ENCODE data around the gene LRRC1.

Gene LRRC1

DNA sequence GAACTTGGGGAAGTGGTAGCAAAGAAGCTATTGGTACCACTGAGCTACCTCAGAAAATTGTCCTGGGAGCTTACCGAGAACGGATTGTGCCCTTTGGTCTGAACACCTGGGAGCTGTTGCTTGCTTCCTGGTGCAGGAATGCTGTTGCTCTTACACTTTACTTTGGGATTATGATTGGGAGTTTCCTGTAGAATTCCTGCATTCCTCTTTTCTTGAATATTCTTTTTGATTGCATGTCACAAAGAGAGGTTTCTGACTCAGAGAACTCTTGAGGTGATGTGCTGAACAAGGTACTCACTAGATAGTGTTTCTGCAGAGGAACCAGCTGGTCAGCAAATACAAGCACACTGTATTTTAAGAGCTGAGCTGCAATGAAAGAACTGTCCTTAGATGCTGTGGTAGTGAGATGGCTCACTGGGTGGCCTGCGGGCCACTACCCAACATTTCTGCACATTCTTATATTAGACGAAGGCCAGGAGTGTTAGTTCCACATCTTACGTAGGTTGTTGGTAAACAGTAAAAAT, 35.0 kb downstream of the LRRC1 start:
- WGBS, 2 donors (ENCODE audit: extremely low coverage in 2 of 2, insufficient read length in 2 of 2, insufficient replicate concordance in 1 of 2) = no CpG with 5 or more reads among the region's 5 CpGs
- no peak overlapping the region for H3K4me2 ChIP-seq (ENCODE audit: insufficient read depth, low read length, poor library complexity, severe bottlenecking)
- no peak overlapping the region for H2BK15ac ChIP-seq (ENCODE audit: low read length)
- no peak overlapping the region for H2BK120ac ChIP-seq (ENCODE audit: low read depth, low read length)
- no peak overlapping the region for H2AFZ ChIP-seq (ENCODE audit: low read length)
- H3K18ac ChIP-seq (ENCODE audit: low read length) = no peak overlapping the region
- H3K4me3 ChIP-seq (ENCODE audit: low read length in 2 of 2) = no peak overlapping the region
- no peak overlapping the region for H3K23ac ChIP-seq (ENCODE audit: low read depth, low read length, poor library complexity)
- H3K27ac ChIP-seq (replicated peaks; ENCODE audit: low read length) = no peak overlapping the region
- no peak overlapping the region for H2BK12ac ChIP-seq (ENCODE audit: low read length)
- no peak for DNase-seq (ENCODE audit: low spot score)
- H3K79me1 ChIP-seq (ENCODE audit: low read depth, low read length) = no peaks in the 10 kb centered on the region
- no peak overlapping the region for H3K4ac ChIP-seq (ENCODE audit: low read length)
- no peak overlapping the region for H4K8ac ChIP-seq (ENCODE audit: low read depth, low read length)
- H3K36me3 ChIP-seq (replicated peaks in 1 of 2; ENCODE audit: control insufficient read depth in 2 of 2, insufficient read depth in 2 of 2, low read length in 2 of 2) = no peaks in the 10 kb centered on the region
- H3K9ac ChIP-seq (ENCODE audit: low read depth, low read length, poor library complexity) = no peak overlapping the region
- no peak overlapping the region for H2BK5ac ChIP-seq (ENCODE audit: low read length)
- H4K91ac ChIP-seq (ENCODE audit: low read depth, low read length, poor library complexity) = no peak overlapping the region
- no peaks in the 10 kb centered on the region for H3K9me3 ChIP-seq (replicated peaks in 1 of 2; ENCODE audit: control insufficient read depth in 2 of 2, insufficient read depth in 1 of 2, low read depth in 1 of 2, low read length in 2 of 2)
- H3K14ac ChIP-seq (ENCODE audit: low read length) = no peak overlapping the region
- H3K4me1 ChIP-seq (ENCODE audit: control insufficient read depth in 2 of 2, insufficient read depth in 1 of 2, low read depth in 1 of 2, low read length in 2 of 2) = peaks cover 2 to 8% of the 10 kb centered on the region in 2 donors
- no peaks in the 10 kb centered on the region for H3K27me3 ChIP-seq (ENCODE audit: control insufficient read depth in 3 of 3, insufficient read depth in 3 of 3, low read depth in 1 of 3, low read length in 3 of 3)
- no peak overlapping the region for H2AK5ac ChIP-seq (ENCODE audit: low read depth, low read length)

DNA sequence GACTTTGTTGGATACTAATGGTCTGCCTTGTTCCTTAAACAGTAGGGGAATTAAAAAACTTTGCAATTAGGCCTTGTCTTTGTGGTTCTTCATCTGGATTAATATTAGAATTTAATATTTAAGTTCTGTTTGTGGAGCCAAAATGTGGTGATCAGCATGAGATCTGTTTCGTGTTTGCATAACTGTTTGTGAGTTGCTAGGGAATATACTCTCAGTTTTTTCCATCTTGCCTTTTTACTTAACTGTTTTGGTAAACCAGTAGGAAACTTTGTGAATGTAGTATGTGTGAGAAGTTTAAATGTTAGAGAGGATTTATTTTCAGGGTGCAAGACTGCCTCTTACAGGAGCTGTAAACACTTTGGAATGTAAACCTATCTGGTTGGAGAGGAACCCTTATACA, 35.6 kb downstream of the LRRC1 start:
- no peaks in the 10 kb centered on the region for H3K27me3 ChIP-seq (ENCODE audit: control insufficient read depth in 3 of 3, insufficient read depth in 3 of 3, low read depth in 1 of 3, low read length in 3 of 3)
- H2AK5ac ChIP-seq (ENCODE audit: low read depth, low read length) = no peak overlapping the region
- H3K18ac ChIP-seq (ENCODE audit: low read length) = no peak overlapping the region
- no peaks in the 10 kb centered on the region for H3K9me3 ChIP-seq (replicated peaks in 1 of 2; ENCODE audit: control insufficient read depth in 2 of 2, insufficient read depth in 1 of 2, low read depth in 1 of 2, low read length in 2 of 2)
- no peak overlapping the region for H3K27ac ChIP-seq (replicated peaks; ENCODE audit: low read length)
- no peak overlapping the region for H2BK5ac ChIP-seq (ENCODE audit: low read length)
- H3K4me1 ChIP-seq (ENCODE audit: control insufficient read depth in 2 of 2, insufficient read depth in 1 of 2, low read depth in 1 of 2, low read length in 2 of 2) = peaks cover 2 to 8% of the 10 kb centered on the region in 2 donors
- no peak overlapping the region for H2BK120ac ChIP-seq (ENCODE audit: low read depth, low read length)
- H4K91ac ChIP-seq (ENCODE audit: low read depth, low read length, poor library complexity) = no peak overlapping the region
- H3K23ac ChIP-seq (ENCODE audit: low read depth, low read length, poor library complexity) = no peak overlapping the region
- H2BK15ac ChIP-seq (ENCODE audit: low read length) = no peak overlapping the region
- H4K8ac ChIP-seq (ENCODE audit: low read depth, low read length) = no peak overlapping the region
- no peaks in the 10 kb centered on the region for H3K79me1 ChIP-seq (ENCODE audit: low read depth, low read length)
- no peak overlapping the region for H3K4me3 ChIP-seq (ENCODE audit: low read length in 2 of 2)
- no peak overlapping the region for H2BK12ac ChIP-seq (ENCODE audit: low read length)
- no peak overlapping the region for H3K9ac ChIP-seq (ENCODE audit: low read depth, low read length, poor library complexity)
- no peak overlapping the region for H3K4ac ChIP-seq (ENCODE audit: low read length)
- no peak overlapping the region for H2AFZ ChIP-seq (ENCODE audit: low read length)
- no peak for DNase-seq (ENCODE audit: low spot score)
- WGBS, 2 donors (ENCODE audit: extremely low coverage in 2 of 2, insufficient read length in 2 of 2, insufficient replicate concordance in 1 of 2) = no CpG with 5 or more reads among the region's 1 CpG
- H3K36me3 ChIP-seq (replicated peaks in 1 of 2; ENCODE audit: control insufficient read depth in 2 of 2, insufficient read depth in 2 of 2, low read length in 2 of 2) = no peaks in the 10 kb centered on the region
- no peak overlapping the region for H3K4me2 ChIP-seq (ENCODE audit: insufficient read depth, low read length, poor library complexity, severe bottlenecking)
- H3K14ac ChIP-seq (ENCODE audit: low read length) = no peak overlapping the region

DNA sequence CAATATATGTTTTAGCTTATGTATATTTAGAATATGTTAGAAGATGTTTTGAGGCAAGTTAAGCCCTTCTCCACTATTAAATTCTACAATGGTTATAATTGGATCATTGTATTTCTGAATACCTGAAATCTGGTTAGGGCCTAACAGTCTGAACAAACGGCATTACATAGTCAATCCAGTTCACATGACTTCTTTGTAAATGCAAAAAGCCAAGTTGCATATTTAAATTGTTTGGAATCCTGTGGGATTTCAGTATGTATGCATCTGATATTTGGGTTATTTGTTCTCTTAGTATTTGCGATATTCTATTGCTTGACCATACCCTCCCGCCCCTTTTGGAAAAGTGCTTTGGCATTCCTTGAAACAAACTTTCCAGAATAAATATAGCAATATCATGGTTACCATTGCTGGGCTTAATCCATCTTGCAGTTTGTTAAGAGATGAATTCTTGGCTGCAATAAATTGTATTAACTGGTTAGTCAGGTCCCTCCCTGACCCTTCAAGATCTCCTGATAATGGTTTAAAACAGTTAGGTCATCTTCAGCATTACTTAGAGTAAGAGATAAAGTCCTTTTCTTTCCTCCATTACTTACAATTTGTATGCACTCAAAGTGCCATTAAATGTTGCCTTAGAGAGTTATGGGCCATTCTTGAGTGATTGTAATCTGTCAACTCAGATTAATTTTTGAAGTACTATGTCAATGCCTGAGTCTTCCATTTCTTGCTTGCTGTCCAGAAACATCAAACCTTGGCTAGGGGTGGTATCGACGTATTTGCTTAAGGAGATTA, 36.5 kb downstream of the LRRC1 start:
- DNase-seq (ENCODE audit: low spot score) = no peak
- H3K4me2 ChIP-seq (ENCODE audit: insufficient read depth, low read length, poor library complexity, severe bottlenecking) = no peak overlapping the region
- H3K9me3 ChIP-seq (replicated peaks in 1 of 2; ENCODE audit: control insufficient read depth in 2 of 2, insufficient read depth in 1 of 2, low read depth in 1 of 2, low read length in 2 of 2) = no peaks in the 10 kb centered on the region
- H3K27me3 ChIP-seq (ENCODE audit: control insufficient read depth in 3 of 3, insufficient read depth in 3 of 3, low read depth in 1 of 3, low read length in 3 of 3) = no peaks in the 10 kb centered on the region
- no peak overlapping the region for H3K9ac ChIP-seq (ENCODE audit: low read depth, low read length, poor library complexity)
- no peak overlapping the region for H2BK15ac ChIP-seq (ENCODE audit: low read length)
- no peak overlapping the region for H3K23ac ChIP-seq (ENCODE audit: low read depth, low read length, poor library complexity)
- no peaks in the 10 kb centered on the region for H3K36me3 ChIP-seq (replicated peaks in 1 of 2; ENCODE audit: control insufficient read depth in 2 of 2, insufficient read depth in 2 of 2, low read length in 2 of 2)
- no peak overlapping the region for H2BK5ac ChIP-seq (ENCODE audit: low read length)
- H4K8ac ChIP-seq (ENCODE audit: low read depth, low read length) = no peak overlapping the region
- H2AFZ ChIP-seq (ENCODE audit: low read length) = no peak overlapping the region
- H3K27ac ChIP-seq (replicated peaks; ENCODE audit: low read length) = no peak overlapping the region
- no peak overlapping the region for H3K4ac ChIP-seq (ENCODE audit: low read length)
- H2AK5ac ChIP-seq (ENCODE audit: low read depth, low read length) = no peak overlapping the region
- H4K91ac ChIP-seq (ENCODE audit: low read depth, low read length, poor library complexity) = no peak overlapping the region
- no peak overlapping the region for H3K4me3 ChIP-seq (ENCODE audit: low read length in 2 of 2)
- H3K14ac ChIP-seq (ENCODE audit: low read length) = no peak overlapping the region
- H3K4me1 ChIP-seq (ENCODE audit: control insufficient read depth in 2 of 2, insufficient read depth in 1 of 2, low read depth in 1 of 2, low read length in 2 of 2) = peaks cover 2 to 11% of the 10 kb centered on the region in 2 donors
- H3K18ac ChIP-seq (ENCODE audit: low read length) = no peak overlapping the region
- no peaks in the 10 kb centered on the region for H3K79me1 ChIP-seq (ENCODE audit: low read depth, low read length)
- H2BK12ac ChIP-seq (ENCODE audit: low read length) = no peak overlapping the region
- H2BK120ac ChIP-seq (ENCODE audit: low read depth, low read length) = no peak overlapping the region
- no CpG with 5 or more reads among the region's 5 CpGs for WGBS, 2 donors (ENCODE audit: extremely low coverage in 2 of 2, insufficient read length in 2 of 2, insufficient replicate concordance in 1 of 2)

DNA sequence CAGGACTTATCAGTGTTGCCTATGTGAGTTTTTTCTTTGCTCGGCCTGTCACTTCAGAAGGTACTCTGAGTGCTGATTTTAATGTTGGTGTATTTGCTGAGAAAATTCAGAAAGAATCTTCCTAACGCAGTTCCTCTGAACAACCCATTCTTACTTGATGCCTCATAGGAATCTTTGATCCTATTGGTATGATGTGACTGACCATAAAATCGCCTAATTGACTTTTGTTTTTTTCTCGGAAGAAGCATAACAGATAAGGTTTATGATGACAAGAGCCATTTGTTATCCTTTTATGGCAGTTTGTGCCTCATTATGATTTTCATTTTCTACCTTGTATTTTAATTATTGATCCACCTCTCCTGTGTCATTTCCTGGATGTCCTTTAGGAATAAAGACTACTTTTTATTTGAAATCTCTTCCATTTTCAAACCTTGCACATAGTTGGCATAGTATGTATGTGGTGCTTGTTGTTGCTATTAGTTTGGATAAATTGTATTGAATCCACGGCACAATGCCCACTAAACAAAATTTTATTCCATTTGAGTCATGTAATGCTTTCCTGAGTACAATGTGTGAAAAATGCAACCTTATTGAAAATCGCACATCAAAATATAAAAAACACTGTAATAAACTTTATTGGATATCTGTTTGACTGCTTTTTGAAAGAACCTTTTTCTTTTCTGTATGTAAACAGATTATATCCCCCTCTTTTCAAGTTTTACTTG, 37.3 kb downstream of the LRRC1 start:
- H3K4me3 ChIP-seq (ENCODE audit: low read length in 2 of 2) = no peak overlapping the region
- H3K18ac ChIP-seq (ENCODE audit: low read length) = no peak overlapping the region
- H3K14ac ChIP-seq (ENCODE audit: low read length) = no peak overlapping the region
- no peaks in the 10 kb centered on the region for H3K36me3 ChIP-seq (replicated peaks in 1 of 2; ENCODE audit: control insufficient read depth in 2 of 2, insufficient read depth in 2 of 2, low read length in 2 of 2)
- peaks cover 2 to 11% of the 10 kb centered on the region in 2 donors for H3K4me1 ChIP-seq (ENCODE audit: control insufficient read depth in 2 of 2, insufficient read depth in 1 of 2, low read depth in 1 of 2, low read length in 2 of 2)
- no peak overlapping the region for H3K4me2 ChIP-seq (ENCODE audit: insufficient read depth, low read length, poor library complexity, severe bottlenecking)
- peaks cover under 1% of the 10 kb centered on the region for H3K79me1 ChIP-seq (ENCODE audit: low read depth, low read length)
- no peak overlapping the region for H2BK12ac ChIP-seq (ENCODE audit: low read length)
- no peak overlapping the region for H2BK120ac ChIP-seq (ENCODE audit: low read depth, low read length)
- H2BK5ac ChIP-seq (ENCODE audit: low read length) = no peak overlapping the region
- H3K23ac ChIP-seq (ENCODE audit: low read depth, low read length, poor library complexity) = no peak overlapping the region
- no peaks in the 10 kb centered on the region for H3K27me3 ChIP-seq (ENCODE audit: control insufficient read depth in 3 of 3, insufficient read depth in 3 of 3, low read depth in 1 of 3, low read length in 3 of 3)
- H2AK5ac ChIP-seq (ENCODE audit: low read depth, low read length) = no peak overlapping the region
- no peak overlapping the region for H3K27ac ChIP-seq (replicated peaks; ENCODE audit: low read length)
- H4K8ac ChIP-seq (ENCODE audit: low read depth, low read length) = no peak overlapping the region
- no peak overlapping the region for H2AFZ ChIP-seq (ENCODE audit: low read length)
- H3K9me3 ChIP-seq (replicated peaks in 1 of 2; ENCODE audit: control insufficient read depth in 2 of 2, insufficient read depth in 1 of 2, low read depth in 1 of 2, low read length in 2 of 2) = no peaks in the 10 kb centered on the region
- no peak overlapping the region for H2BK15ac ChIP-seq (ENCODE audit: low read length)
- no peak overlapping the region for H4K91ac ChIP-seq (ENCODE audit: low read depth, low read length, poor library complexity)
- H3K9ac ChIP-seq (ENCODE audit: low read depth, low read length, poor library complexity) = no peak overlapping the region
- DNase-seq (ENCODE audit: low spot score) = no peak
- H3K4ac ChIP-seq (ENCODE audit: low read length) = no peak overlapping the region
- WGBS, 2 donors (ENCODE audit: extremely low coverage in 2 of 2, insufficient read length in 2 of 2, insufficient replicate concordance in 1 of 2) = no CpG with 5 or more reads among the region's 6 CpGs
